G401 (cell line): ENCODE measurements around the gene FKBP8. TPM values are rescaled to one million over a fixed set of nuclear protein-coding genes. Genes with fewer than 3 reads are reported as not detected.

Experiments
- DNase-seq: peaks from one replicate; pipeline ENCODE4 v3.0.0-alpha.2; 2015; ENCODE audit warnings: low spot score
- in situ Hi-C: cut with HindIII; loops from 2 replicates; pipeline ENCODE4 v1.10.0; 2016; ENCODE audit warnings: low sequenced_read_pairs, mixed read lengths
- total RNA-seq: library from RNA; depleted of rRNA; stranded (reverse); fragments of >200 nt; shearing (Covaris generic); gene quantifications from 2 replicates; pipeline ENCODE4 v1.2.3, GENCODE V29; 2014

FKBP8 gene
- total RNA-seq, 1 experiment from 2014 or later, result 404 TPM

DNA sequence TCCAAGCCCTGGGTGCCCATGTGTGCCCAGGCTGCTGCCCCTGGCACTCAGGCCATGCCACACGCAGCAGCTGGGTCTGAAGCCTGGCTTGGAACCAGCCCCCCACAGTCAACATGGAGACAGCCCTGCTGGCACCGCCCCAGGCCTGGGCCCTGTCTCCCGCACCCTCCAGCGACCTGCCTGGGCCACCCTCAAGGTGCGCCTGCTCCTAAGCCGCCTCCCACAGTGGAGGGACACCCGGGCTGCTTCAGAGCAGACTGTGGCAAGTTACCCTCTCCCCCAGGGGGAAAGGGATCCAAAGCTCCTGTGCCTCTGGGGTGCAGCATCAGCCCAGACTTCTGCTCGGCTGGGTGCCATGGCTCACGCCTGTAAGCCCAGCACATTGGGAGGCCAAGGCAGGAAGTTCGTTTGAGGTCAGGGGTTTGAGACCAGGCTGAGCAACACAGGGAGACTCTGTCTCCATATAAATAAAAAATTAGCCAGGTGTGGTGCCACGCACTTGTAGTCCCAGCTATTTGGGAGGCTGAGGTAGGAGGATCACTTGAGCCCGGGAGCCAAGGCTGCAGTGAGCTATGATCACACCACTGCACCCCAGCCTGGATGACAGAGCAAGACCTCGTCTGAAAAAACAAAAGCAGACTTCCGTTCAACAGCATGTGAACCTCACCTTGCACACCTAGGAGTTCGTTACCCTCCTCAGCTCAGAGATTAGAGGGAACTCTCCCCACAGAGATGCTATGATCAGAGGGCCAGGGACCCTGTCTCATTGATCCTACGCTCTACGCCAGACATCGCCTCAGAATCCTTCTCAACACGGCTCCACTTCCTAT lies 37.1 kb downstream of the FKBP8 start:
- in situ Hi-C loops, result no loop called here
- no peak for DNase-seq

DNA sequence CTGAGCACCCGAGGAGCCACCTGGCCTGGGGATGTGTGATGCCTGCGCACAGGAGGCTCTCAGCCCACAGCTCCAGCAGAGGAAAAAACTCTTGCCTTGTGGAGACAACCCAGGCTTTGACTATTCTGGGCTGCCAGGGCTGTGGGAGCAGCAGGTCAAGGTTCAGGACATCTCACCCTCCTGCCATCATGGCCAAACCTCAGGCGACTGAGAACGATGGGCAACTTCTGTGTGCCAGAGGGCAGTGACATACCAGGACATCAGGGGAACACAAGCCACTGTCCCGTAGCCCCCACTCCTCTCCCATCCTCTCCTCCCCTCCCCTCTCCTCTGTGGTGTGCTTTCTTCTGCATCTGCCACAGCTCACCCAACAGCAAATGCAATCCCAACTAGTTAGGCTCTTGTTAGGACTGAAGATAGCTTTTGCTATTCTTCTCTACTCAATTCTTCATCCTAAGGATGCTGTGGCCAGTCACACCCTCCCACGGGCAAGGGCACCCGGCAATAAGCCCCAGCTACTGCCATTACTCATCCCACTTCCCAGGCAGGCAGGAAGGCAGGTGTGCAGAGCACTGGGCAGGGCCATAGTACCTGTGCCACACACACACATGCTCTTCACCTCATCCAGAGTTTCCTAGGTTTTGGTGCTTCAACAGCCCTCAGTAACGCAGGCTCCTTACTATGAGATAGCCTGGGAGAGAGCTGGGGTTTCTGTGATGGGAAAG lies 38.3 kb downstream of the FKBP8 start:
- in situ Hi-C loops, result no loop called here
- peak; percentile 46 for DNase-seq

DNA sequence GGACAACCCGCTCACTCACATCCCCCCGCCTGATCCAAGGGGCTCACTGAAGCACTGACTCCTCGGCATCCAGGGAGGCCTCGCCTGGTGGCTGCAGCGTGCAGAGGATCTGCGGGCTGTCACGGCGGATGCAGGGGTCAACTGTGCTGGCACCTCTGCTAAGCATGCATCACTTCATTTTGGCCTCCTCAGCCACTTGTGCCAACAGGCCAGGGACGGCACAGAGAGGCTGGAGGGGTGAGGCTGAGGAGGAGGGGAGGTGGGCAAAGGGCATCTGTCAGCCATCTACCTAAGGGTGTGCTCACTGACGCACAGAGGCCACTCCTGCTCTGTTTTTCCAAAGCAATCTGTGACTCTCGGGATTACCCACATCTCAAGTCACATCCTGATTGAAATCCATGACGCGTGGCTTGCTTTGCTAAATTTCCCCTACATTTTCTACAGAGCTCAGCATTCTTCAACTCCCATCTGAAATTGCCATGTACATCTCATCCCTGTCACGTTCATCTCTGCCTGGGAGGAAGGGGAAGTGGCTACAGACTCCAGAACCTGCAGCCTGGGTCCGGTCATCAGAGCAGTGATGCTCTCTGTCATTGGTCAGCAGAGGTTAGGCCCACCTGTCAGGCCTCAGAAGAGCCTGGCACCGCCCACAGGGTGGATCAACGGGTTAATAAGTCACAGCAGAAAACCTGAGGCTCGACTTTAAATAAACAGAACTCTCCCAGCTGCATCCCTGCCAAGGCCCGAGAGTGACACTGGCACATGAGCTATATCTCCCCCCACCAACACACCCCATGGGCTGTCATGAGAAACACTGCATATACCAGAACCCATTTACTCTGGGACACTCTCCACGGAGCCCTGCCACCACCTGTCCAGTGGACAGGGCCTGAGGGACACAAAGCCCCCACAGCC lies 39.1 kb downstream of the FKBP8 start:
- in situ Hi-C loops, result no loop called here
- peak; percentile 73 for DNase-seq

DNA sequence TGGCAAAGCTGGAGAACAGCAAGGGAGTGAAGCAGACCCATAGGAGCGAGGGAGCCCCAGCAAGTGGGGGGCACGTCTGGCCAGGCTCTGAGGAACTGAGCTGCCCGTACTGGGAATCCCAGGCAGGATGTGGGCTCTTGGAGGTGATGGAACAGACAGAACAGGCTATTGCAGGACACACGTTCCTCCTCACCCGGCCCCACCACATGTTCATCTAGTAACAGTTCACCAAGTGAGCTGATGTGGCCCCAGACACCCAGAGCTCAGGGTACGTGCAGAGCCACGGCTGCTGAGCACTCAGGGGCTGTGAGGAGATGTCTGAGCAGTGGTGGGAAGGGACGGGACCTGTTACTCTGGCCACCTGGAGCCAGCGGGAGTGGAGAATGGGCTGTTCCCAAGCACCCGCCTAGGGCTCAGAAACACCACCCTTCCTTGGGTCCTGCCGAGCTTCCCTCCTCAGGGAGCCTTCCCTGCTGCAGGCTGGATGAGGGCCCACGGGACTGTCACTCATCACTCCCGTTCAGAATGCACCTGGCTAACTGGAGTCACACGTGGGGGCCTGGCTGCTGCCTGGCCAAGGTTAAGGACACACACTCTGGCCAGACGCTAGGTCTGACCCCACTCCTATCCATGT lies 39.9 kb downstream of the FKBP8 start:
- no peak for DNase-seq
- in situ Hi-C loops, result no loop called here

DNA sequence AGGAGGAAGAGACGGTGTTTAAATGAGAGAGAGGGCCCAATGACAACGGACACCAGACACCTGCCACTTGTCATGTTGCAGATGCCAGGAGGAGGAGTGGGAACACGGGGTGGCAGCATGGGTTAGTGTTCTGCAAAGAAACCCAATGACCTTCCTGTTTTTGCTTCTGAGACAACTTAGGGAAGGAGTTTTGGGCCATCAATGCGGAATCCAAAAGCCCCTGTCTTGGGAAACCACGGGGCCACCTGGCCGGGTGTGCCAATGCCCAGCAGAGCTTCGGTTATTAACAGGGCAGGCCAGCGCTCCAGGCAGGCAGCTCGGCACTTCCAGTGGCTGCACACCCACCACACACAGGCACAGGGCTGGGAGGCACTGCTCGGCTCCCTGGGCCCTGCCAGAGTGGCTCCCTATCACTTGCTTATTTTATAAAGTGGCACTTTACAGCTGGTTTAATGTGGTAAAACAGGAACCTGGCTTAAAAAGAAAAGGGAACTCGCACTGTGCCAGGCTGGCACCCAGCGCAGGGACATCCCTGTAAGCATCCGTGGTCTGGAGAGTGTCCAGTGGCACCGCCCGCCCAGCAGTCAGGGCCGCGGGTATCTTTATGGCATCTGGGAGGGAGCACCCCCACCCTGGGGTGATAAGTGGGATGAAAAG lies 40.6 kb downstream of the FKBP8 start:
- in situ Hi-C loops, result no loop called here
- DNase-seq, result peak; percentile 59

DNA sequence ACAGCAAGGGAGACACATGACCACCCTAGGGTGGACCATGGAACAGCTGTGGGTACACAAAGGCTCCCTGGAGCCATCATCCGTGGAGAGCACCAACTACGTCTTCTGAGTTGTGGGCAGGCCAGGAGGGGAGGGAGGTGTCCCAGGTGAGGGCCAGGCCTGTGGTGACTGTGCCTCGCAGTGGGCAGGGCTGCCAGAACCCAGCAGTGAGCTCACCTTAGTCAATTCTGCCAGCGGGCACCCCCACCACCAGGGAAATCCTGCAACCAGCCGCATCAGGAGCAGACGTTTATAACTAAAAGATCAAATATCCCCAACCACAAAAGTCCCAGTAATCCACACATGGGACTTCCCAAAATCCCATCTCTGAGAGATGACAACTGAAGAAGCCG lies 41.1 kb downstream of the FKBP8 start:
- in situ Hi-C loops, result no loop called here
- no peak for DNase-seq

DNA sequence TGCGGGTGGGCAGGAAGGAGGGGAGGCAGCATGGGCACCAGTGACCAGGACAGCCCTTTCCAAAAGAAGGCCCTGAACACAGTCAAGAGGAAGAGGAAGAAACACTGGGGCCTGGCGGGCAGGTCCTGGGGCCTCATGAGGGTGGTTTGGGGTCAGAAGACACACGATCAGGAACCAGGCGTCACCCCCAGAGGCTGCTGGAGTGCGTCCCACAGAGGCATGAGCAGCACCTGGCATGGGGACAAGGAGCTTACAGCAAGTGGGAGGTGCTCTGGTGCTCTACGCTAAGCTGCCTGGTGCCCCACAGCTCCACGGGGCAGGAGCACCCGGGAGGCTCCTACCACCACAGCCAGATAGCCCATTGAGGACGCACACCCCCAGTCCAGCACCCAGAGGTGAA lies 41.5 kb downstream of the FKBP8 start:
- in situ Hi-C loops, result no loop called here
- DNase-seq, result no peak

DNA sequence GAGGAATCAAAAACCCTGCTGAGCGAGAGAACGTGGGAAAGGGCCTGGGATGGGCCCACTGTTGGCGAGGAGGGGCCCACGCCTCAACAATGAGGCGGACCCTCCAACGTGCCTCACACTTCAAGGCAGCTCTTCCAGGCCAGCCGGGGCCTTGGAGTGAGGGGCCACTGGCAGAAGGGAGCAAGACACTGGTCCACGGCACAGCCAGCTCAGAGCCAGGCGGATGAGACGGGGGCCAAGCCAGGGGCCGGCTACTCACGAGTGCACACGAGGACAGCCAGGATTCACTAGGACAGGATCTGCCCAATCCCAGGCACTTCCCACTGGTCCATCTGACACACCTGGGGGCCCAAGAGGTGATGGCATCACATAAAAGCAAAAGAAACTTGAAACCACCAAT lies 42.0 kb downstream of the FKBP8 start:
- in situ Hi-C loops, result no loop called here
- DNase-seq, result no peak

DNA sequence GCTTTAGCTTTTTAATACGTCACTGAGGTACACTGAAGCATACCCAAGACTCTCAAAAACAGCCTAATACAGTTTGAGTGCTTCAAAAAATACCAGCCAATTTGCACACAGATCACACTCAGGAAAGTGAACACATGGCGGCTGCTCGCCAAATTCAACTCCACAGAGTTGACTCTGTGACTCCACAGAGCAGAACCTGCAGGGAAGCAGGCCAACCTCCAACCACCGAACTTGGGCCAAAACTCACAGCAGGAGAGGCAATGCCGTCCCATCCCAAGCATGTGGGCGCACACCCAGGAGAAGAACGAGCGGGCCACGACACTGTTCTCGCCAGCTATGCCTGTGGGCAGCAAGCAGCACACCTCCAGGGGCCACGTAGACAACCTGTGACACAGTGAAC lies 42.6 kb downstream of the FKBP8 start:
- DNase-seq, result peak; percentile 72
- in situ Hi-C loops, result no loop called here

DNA sequence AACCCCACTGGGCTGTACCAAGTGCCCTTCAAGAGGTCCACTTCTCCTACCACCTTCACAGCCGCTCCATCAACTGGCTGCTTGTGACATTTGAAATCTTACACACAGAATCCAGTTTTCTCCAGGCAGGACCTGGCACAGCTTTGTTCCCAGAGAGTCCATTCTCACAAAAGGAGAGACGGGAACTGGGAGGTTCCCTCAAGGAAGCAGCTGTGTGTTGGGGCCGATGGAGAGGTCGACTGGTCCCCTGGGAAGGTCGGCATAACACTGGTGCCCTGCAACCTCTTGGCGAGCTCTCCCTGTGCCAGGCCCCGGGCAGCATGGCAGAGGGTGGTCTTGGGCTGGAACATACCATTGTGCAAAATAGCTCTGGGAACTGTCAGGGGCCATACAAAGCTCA lies 43.0 kb downstream of the FKBP8 start:
- in situ Hi-C loops, result no loop called here
- no peak for DNase-seq

DNA sequence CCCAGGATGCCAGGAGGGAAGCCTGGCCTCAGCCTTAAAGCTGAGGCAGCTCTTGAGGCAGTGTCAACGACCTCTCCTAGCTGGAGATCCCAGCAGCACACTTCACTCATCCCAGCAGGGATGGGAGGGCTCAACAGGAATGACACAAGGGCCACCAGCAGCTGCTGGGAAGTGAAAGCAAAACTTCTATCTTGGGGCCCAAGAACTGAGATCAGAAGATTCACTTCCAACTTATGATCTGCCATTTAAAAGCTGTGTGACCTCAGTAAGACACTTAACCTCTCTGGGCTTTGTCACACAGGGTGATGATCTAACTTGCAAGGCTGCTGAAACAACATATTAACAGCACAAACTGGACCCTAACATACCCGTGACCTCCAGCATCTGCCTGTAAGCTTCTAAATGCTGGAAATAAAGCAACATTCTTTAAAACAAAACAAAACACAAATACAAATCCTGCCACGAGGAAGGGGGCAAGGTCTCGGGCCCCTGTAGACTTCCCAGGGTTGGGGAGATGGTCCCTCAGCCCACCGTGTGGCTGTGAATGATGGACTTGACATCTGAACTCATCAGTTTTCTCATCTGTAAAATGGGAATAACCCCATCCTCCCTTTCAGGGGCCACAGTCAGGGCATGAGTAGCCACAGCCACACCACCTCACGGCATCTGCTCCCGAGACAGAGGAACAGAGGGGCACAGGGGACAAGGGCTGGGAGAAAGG lies 44.2 kb downstream of the FKBP8 start:
- no peak for DNase-seq
- in situ Hi-C loops, result no loop called here

DNA sequence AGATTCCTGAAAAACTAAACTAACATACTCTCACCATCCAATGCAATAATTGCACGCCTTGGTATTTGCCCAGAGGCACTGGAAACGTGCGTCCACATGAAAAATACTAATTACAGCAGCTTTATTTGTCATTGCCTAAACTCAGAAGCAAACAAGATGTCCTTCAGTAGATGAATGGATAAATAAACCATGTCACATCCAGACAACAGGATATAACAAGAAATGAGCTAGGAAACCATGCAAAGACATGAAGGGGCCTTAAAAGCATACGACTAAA lies 46.5 kb downstream of the FKBP8 start:
- in situ Hi-C loops, result no loop called here
- DNase-seq, result no peak

DNA sequence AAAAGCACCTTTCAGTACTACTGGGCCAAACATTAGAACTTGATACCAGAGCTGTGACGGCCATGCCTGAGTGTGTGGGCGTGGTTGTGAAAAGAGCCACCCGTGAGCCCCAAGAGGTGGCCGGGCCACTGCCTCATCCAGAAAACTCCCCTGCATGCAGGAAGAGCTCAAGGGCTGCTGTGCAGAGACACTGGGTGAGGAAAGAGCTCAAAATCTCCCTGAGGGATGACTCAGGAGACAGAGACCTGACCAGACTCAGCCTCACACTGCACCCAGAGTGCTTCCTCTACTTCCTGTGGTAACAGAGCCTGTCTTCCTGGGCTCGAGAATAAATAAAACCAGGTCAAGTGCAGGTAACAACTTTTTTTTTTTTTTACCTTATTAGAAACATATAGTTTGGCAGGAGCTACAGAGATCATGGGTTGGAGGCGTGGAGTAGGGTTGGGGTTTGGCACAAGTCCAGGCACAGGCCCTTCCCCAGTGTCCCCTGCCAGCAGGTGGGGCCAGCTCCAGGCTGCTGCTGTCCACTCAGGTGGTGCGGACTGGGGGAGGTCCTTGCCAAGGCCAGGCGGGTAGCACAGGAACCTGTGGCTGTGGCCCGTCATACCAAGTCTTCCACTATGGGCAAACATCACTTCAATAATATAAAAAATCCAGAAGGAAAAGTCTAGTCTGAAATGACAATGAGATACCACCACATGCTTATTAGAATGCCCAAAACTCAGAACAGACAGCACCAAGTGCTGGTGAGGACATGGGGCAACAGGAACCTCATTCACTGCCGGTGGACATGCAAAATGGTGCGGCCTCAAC lies 47.0 kb downstream of the FKBP8 start:
- in situ Hi-C loops, result no loop called here
- no peak for DNase-seq

DNA sequence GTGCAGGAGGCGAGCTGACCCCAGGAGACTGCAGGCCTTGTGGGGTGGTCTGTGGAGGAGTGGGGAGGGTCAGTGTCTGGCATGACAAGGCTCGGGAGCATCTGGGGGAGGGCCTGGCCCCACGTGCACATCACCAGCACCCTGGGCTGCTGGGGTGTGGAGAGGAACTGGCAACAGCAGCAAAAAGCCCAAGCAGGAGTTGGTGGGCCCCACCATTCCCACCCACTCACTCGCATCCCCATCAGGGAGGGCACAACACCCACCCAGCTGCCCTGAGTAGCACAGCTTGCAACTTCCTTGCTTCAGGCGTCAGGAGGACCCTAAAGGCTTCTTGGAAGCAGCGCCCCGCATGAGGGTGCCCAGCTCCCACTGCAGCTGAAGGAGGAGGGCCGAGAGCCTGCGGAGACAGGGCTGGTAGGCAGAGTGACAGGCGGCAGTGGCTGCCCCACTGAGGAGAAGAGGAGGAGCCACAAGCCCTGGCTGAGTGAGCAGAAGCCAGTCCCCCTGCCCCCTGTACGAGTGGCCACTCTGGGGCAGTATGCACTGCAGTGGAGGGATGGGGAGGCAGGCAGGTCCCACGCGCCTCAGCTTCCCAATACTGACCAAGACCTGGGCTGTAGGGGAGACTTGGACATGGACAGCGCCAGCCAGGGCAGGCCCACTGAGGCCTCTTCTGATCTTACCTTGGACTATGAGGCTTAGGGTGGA lies 48.0 kb downstream of the FKBP8 start:
- DNase-seq, result no peak
- in situ Hi-C loops, result no loop called here

DNA sequence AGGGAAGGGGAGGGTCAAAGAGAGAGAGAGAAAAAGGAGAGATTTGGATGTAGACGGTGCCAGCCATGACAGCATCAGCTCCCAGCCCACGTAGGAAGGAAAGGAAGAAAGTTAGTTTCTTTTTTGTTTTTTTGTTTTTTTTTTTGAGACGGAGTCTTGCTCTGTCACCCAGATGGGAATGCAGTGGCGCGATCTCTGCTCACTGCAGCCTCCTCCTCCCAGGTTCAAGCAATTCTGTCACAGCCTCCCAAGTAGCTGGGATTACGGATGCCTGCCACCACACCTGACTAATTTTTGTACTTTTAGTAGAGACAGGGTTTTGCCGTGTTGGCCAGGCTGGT lies 49.1 kb downstream of the FKBP8 start:
- in situ Hi-C loops, result no loop called here
- DNase-seq, result no peak

DNA sequence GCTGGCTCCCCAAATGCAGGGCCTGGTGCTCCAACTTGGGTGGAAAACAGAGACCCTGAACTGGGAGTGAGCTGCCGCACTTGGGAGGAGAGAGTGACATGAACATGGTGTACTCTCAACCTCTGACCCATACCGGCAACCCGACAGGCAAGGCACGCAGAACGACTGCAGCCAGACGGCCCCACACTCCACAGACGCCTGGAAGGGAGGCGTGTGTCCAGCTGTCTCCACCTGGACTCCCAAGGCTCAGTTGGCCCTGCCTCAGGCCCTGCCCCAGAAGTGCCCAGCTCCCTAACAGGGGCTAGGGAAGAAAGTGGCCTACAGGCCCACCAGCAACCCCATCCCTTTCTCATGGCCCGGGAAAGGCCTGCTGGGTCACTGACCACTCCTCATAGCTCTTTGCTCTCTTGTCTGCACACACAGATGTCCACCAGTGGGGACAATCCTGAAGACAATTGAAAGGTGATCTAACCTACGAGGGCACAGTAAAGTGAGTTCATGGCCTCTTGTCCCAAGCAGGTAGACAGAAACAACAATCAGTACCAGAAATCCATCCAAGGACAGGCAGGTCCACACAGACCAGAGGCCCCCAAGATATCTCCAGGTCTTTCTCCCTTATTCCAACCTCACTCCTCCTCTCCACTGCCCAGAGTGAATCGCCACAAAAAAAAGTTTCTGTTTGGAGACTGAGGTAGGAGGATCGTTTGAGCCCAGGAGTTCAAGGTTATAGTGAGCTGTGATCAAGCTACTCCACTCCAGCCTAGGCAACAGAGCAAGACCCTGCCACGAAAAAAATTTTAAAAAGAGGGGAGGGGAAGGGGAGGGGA lies 49.7 kb downstream of the FKBP8 start:
- no peak for DNase-seq
- in situ Hi-C loops, result no loop called here
